Stimulated activated CD4-positive, alpha-beta T cell treated with anti-CD3 and anti-CD28 coated beads, Interleukin-4, amount 100 ng/mL, for 24 hours (primary cell): ENCODE data around the gene DLEU7.

Experiments used
- DNase-seq: peaks from one replicate; pipeline ENCODE4 v3.0.0-alpha.2; 2020

DLEU7 gene

DNA sequence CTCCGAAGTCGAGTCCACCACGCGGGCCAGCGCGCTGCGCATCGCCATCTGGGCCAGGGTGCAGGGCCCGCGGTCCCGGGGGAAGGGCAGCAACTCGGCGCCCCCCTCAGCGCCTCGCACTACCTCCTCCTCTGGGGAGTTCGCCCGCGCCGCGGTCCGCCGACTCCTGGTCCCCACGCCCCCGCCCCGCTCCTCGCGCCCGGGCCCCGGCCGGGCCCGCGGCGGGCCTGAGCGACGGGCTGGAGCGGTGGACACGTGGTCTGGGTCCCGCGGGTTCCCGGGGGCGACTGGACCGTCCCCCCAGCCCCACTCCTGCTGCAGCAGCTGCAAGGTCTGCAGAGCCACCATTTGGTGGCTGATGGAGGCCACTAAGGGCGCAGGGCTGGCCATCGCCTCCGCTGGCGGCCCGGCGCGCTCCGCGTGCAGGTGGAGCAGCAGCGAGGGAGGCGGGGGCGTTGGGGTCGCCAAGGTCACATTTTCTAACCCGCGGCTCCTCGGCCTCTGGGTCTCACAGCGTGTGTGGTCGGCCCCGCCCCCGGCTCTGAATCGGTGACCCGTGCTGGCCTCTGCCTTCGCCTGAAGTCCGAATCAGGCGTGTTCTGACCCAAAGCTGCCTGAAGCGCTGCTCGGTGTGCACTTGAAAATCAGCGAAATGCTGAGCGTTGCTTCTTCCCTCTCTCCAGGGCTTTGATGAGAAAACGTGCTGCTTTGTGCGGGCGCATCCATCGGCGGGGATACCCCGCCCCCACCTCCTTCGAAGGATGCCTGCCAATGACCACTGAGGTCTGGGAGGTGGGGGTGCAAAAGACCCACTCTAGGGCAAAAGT, at the start of gene DLEU7:
Gene DLEU7, minus strand, starts transcription at position 436 of the 827 bp plus-strand sequence. Its CDS starts 46 bp downstream, at position 390.
- DNase-seq: no peak

GRCh38 chr13:50892210-50892944, 48.9 kb upstream of the DLEU7 start:
- no peak for DNase-seq

- DNase-seq: no peak
Observed at GRCh38 chr13:50891206-50891605, 47.7 kb upstream of the DLEU7 start.

- DNase-seq: no peak
Observed at GRCh38 chr13:50889317-50889716, 45.8 kb upstream of the DLEU7 start.

DNA sequence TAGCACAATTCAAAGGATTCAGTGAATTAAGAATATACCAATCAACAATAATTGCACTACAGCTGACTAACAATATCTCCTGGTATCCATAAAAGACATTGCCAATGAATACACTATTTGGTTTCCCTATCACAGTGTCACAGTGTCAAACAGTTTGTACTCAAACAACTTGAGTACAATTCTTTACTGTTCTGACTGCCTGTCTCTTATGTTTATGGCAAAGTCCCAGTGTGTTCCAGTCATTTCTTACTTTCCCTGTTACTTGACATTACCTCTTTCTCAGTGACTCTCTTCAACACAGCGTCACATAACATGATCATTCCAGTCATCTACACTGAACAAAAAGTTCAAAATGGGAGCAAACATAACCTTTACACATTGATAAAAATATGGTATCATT, 44.9 kb upstream of the DLEU7 start:
- DNase-seq: no peak

DNA sequence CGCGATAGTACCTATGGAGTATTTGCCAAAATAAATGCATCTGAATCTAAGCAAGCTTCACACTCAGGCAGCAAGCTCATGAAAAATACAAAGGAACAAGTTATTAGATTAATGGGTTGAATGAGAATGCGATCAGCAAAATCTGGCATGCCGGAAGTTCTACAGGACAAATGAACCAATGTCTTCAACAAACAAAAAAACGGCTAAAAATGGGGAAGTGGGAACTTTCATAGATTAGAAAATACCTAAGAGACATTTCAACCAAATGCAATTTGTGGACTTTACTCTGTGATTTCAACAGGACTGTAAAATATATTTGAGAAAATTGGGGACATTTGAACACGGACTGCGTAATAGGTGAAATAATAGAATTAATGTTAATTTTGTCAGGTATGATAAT, 43.7 kb upstream of the DLEU7 start:
- no peak for DNase-seq

- DNase-seq: no peak
Observed at GRCh38 chr13:50884265-50884664, 40.8 kb upstream of the DLEU7 start.

GRCh38 chr13:50883728-50884127, 40.2 kb upstream of the DLEU7 start:
- no peak for DNase-seq

DNA sequence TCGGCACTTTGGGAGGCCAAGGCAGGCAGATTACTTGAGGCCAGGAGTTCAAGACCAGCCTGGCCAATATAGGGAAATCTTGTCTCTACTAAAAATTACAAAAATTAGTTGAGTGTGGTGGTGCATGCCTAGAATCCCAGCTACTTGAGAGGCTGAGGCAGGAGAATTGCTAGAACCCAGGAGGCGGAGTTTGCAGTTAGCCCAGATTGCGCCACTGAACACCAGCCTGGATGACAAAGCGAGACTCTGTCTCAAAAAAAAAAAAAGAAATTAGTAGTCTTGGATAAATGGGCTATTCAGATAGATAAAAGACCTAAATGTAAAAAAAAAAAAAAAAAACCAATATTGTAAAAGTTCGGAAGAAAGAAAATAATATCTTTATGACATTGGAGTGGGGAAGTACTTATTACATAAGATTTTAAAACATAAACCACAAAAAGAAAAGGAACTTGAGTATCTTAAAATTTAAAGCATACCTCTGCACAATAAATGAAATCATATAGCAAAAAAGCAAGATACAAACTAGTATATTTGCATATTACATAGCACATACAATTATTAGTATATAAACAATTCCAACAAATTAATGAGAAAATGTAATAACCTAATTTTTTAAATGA, 39.4 kb upstream of the DLEU7 start:
- no peak for DNase-seq

DNA sequence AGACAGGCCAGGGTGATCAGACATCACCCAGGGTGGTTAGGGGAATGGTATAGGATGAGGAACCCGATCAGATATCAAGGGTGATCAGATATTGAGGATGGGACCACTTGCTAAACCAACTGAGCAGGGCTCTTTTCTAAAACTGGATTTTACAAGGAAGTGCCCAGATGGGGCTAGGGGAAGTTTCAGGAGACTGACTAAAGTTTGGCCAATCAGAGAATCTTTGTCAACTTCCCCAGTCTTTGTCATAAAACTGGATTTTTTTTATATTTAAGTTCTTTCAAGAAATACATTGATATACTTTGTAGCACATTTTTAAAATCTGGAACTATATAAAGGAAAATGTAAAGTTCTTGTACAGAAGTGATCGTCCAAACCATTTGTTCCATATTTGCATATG, 30.5 kb upstream of the DLEU7 start:
- no peak for DNase-seq

- DNase-seq: no peak
Observed at GRCh38 chr13:50873467-50873866, 30.0 kb upstream of the DLEU7 start.

DNA sequence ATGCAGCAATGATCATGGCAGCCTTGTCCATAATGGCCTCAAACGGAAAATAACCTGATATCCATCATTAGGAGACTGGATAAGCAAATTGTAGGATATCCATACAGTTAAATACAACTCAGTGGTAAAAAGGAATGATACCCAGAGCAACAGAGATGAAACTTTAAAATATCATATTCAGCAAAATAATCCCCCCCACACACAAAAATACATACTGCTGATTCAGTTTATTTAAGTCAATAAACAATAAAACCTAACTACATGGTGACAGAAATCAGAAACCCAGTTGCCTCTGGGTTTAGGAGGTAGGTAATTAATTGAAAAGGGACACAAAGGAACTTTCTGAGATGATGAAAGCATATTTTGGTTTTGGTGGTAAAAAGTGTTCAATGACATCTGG, 27.9 kb upstream of the DLEU7 start:
- DNase-seq: no peak

DNA sequence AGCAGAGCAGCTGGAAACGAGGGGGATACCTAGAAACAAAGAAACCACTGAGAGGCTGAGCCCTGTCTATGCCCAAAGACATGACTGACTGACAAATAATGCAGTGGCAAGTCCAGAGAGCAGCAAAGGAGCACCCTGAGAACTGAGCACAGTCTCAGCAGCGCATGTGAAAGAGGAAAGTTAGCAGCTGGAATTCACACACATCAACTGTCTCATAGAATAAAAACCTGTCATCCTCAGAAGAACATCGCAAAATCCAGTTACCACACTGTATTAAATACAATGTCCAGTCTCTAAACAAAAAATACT, 24.1 kb upstream of the DLEU7 start:
- DNase-seq: no peak

- DNase-seq: no peak
Observed at GRCh38 chr13:50866817-50867636, 23.5 kb upstream of the DLEU7 start.

GRCh38 chr13:50864492-50864891, 21.0 kb upstream of the DLEU7 start:
- DNase-seq: no peak

DNA sequence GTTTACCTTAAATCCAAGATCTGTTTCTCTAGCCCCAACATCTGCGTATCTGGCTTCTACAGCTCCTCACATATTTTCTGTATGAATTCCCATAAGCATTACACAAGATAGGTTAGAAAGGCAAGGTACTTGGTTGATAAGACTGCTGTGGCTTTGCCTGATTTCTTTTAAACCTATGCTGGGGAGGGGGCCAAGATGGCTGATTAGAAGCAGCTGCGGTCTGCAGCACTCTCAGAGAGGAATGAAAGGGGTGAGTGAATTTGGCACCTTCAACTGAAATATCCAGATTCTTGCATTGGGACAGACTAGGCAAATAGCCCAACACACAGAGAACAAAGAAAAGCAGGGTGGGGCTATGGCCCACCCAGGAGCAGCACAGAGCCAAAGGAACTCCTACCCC, 12.2 kb upstream of the DLEU7 start:
- no peak for DNase-seq

DNA sequence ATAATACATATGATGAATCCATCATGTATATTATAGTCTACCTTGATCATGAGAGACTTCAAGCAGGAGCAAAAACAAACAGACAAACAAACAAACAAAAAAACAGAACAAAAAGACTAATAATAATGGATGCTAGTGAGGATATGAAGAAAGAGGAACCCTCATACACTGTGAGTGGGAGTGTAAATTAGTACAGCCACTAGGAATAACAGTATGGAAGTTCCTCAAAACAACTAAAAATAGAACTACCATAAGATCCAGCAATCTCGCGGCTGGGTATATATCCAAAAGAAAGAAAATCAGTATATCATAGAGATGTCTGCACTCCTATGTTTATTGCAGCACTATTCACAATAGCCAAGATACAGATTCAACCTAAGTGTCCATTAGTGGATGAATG, 7.0 kb upstream of the DLEU7 start:
- DNase-seq: no peak

GRCh38 chr13:50847501-50847900, 4.0 kb upstream of the DLEU7 start:
- no peak for DNase-seq

GRCh38 chr13:50846861-50847475, 3.5 kb upstream of the DLEU7 start:
- DNase-seq: no peak

DNA sequence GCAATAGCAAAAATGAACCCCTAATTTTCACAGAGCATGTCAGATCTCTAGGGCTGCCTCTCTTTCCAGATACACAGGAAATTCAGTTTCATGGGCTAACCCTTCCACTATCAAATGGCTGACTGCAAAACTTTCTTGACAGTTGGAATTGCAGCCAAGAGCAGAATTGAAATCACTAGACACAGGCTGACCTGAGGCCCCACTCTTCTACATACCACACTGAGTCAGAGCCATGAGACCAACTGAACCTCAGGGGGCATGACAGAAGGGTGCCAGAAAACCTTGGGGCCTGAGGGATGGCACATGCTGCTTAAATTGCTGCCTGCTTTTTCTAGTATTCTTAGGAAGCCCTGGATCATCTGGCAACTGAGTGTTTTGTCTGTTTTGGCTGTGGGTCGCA, 1.7 kb upstream of the DLEU7 start:
- no peak for DNase-seq

DNA sequence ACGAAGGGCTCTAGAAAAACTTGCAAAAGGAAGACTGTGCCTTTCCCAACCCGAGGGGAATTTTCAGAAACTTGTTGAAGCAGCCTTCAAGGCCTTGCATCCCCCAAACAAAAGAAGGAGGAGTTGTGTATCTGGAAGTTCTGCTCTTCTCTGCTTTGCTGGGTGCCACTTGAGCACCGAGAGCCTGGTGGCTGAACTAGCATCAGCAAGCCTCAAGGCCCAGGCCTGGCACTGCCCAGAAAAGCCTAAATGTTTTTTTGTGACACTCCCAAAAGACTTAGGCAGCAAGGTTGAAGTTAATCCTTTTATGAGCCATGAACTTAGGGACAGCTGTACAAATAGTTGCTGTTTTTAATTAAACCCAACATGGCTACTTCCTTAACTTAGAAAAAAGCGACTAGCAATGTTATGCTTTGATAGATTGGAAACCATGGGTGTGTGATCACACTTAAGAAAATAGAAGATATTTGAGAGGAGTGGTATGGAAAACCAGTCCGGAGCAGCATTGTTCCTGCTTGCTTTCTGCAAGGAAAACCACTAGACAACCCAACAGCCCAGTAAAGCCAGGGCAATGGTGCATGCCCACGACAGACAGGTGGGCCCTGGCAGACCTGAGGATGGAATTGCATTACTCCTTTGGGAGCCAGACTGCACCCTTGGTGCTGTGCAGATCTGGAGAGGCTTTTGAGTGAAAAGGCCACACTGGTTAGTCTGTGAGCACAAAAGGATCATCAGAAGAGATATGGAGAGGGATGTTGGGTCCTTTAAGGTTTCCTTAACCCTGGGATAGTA, 788 bp upstream of the DLEU7 start:
- DNase-seq: no peak

DNA sequence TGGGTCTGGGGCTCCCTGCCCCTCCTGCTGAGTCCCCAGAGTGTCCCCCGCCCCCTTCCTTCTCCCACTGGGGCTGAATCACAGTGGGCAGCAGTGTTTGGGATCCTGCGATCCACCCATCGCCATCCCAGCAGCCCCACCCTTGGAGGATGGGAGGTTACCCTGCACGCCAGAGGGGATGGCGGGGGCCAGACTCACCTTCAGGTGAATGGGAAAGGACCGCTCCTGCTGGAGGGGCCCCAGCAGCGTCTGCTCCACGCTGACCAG, 569 bp downstream of the DLEU7 start:
- no peak for DNase-seq
